Measurements from ENCODE around the gene HCRT.
A peak's percentile ranks its signal among the peaks of the same experiment; 100 is the strongest.
"Not testable (repeated sequence)": the region's sequence is repeated elsewhere in the genome, so short reads cannot be mapped to it uniquely, and the experiment has no call there.

The HCRT gene

GRCh38 chr17:42197564-42198156 is 12.4 kb upstream of the HCRT start:
- DNase-seq: no peak

DNA sequence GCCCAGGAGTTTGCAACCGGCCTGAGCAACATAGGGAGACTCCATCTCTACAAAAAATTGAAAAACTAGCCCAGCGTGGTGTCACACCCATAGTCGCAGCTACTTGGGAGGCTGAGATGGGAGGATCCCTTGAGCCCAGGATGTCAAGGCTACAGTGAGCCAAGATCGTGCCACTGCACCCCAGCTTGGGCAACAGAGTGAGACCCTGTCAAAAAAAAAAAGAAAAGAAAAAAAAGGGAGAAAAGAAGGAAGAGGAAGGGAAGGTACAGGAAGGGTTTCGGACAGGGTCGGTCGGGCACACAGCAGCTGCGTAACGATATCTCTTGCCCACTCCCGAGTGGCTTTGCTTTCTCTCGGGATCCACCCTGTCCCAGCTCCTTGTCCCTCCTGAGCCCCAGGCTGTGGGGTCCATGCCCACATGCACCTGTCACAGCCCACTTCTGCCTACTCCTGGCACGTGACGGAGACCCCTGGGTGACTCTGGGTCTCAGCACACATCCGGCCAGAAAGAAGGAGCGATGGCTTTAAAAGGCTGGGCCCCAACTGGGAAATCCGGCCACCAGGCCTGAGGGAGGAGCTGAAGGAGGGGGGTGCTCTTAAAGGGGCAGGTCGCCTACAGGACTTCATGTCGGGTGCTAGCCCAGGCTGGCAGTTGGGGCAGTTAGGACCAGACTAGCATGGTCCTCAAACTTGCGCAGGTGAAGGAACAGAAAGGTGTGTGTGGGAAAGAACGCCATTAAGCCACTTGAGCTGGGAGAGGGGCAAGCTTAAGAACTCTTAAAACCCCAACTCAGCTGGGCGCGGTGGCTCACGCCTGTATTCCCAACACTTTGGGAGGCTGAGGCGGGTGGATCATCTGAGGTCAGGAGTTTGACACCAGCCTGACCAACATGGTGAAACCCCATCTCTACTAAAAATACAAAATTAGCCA is 9.0 kb upstream of the HCRT start, which contains the start of gene GHDC:
Gene GHDC (minus strand): TSS at position 526 of the 931 bp plus-strand sequence. CDS start 913 bp downstream, outside the sequence.
- peak; percentile 87 for DNase-seq

- no peak for DNase-seq
Observed at GRCh38 chr17:42193216-42193968, 8.1 kb upstream of the HCRT start.

DNA sequence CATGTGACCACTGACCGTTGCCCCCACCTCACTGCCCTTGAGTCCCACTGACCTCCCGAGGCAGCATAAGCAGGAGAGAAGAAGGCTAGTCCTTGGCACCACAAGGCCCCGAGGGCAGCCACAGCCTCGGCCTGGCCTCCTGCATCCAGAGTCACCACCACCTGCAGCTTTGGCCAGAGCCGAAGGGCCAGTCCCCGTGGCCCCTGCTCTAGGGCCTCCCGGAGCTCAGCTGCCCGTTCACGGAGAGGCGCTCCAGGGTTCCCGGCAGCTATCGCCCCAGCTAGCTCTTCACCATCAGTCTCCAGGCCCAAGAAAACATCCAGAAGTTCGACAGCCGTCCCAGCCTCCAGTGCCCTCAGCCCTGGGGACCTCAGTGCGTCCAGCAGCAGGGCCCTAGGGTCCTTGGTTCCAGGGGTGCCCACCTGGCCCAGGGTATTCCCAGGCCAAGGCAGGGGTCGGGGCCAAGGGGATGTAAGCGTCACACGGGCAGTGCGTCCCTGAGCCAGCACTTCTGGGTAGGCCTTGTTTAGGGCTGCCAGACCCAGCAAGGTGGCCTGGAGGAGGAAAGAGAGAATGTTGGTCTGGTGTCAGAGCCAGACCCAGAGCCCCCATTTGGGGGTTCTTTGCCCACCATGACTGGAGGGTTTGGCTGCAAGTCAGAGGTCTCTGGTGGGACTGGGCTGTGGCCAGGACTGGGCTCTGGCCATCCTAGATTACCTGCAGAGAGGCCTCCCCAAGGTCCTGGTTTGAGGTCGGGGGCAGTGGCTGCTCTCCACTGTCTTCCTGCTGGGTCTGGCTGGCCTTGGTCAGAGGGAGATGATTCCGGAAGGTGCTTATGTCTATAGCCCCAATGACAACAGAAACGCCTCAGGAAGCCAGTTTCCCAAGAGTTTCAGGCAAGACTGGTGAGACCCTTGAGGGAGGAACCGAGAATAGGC is 7.2 kb upstream of the HCRT start:
- no peak for DNase-seq

DNA sequence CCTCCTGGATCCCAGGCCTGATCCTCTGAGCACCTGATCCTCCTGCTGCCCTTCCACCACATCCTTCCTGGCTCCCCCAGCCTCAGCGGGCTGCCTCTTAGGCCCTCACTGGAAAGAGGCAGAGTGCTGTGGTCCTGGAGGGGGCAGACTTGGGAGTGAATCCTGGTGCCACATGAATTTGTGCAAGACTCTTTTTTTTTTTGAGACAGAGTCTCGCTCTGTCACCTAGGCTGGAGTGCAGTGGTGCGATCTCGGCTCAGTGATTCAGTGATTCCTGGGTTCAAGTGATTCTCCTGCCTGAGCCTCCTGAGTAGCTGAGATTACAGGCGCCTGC is 6.0 kb upstream of the HCRT start:
- DNase-seq: no peak

DNA sequence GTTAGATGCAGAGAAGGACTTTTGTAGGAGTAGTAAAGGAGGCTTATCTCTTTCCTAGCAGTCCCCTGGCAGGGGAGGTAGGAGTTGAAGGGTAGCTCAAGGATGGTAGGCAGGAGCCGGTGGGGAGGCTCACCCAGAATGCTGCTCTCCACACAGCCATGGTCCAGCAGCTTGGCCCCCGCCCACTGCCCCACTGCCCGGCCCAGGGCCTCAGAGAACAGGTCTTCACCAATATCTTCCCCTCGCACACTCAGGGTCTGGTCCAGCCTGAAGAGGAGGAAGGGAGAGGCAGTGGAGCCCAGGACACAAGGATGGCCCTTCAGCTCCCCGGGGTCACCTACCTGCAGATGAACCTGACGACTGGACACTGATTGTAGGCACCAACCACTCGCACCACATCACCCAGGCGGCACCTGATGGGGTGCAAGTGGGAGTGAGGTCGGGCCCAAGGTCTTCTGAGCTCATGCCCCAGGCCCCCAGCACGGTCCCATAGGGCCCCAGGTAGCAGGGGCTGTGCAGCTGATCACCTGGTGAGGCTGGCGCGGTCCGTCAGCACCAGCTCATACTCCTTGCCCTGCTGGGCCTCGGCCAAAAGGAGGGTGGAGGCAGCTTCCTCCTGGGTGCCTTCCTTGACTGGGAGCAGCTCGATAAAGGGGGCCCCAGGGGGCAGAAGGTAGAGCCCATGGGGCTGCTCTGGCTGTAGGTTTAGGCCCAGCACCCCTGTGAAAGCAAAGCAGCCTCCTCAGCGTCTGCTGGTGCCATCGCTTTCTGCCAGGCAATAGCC is 5.4 kb upstream of the HCRT start:
- no peak for DNase-seq

DNA sequence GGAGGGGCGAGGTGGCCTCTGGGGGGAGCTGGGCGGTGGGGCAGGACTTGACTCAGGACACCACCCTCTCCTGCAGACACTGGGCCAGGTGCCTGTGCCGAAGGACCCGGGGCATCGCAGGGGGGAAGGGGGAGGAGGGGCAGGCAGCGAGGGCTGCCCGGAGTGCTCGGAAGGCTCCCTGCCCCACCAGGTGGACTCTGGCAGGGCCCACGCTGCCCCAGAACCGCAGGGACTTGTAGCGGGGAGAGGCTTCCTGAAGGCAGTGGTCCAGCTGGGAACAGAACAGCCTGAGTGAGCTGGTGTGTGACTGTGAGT is 4.4 kb upstream of the HCRT start:
- DNase-seq: no peak

DNA sequence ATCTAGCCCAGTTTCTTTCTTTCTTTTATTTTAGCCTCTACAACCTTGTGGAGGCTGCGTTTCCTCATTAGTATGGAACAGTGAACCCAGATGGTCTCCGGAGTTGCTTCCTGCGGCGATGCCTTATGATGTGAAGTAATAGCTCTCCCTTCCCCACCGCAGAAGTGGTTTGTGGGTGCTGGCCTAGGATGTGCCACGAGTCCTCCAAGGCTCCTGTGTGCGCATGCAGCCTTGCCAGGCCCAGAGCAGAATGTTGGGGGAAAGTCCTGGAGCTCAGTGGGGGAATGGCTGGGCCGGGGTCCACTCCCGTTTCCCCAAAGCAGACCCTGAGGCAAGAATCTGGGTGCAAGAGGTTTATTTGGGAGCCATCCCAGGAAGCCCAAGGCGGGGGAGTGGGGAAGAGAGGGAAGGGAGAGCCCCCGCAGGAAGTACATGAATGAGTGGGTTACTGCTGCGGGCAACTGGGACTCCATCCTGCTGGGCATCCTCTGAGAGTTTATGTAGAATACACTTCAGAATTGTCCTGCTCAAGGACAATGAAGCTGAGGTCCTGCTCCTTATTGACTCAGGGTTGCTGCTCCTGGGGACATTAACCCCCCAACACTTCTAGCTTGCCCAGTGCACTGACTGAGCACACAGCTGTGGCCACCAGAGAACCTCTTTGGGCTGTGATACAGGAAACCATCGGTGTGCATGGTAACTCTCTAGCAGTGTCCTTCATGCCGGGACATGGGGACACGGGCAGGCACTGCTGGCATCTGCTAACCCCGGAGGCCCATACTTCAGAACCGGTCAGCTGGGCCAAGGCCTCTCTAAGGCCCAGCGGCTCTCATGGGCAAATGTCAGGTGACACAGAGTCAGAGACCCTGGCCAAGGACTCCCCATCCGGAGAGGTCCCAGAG is 3.7 kb upstream of the HCRT start:
- DNase-seq: no peak

GRCh38 chr17:42187833-42188232 is 2.6 kb upstream of the HCRT start:
- DNase-seq: no peak

GRCh38 chr17:42186191-42186590 is 939 bp upstream of the HCRT start:
- not testable (repeated sequence) for DNase-seq

- no peak for DNase-seq
Observed at GRCh38 chr17:42185621-42185930, 324 bp upstream of the HCRT start.

DNA sequence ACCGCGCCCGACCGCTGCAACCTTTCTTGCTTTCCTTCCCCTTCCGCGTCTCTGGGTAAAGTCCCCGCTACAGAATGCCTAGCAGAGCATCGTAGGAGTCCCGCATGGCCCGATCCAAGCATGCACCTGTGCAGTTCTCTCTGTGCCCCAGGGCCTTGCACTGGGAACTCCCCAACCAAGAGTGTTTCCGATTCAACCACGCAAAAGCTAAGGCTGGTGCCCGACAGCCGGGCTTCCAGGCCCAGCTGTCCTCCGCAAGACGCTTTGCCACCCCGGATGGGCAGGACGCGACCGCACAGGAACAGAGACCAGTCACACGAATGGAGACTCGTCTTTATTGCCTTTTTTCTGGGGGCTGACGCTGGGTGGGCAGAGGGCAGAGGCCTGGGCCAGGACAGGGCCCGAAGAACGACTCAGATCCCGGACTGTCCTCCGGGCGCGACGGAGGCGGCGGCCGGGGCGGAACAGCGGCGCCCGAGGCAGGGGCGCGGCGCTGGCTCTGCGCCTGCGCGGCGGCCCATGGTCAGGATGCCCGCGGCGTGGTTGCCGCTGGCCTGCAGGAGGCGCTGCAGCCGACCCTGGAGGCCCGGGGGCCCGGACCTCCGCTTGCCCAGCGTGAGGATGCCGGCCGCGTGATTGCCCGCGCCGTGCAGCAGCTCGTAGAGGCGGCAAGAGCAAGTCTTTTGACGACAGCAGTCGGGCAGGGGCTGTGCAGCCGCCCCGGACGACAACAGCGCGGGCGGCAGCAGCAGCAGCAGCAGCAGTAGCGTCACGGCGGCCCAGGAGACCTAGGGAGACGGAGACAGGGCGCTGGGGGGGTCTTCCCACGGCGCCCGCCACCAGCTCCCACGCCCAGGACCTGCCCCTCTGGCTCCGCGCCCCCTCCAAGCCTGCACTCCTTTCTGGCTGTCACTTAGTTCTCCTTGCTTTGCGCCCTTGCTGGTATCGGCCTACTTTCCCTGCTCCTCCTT is 1.2 kb downstream of the HCRT start:
- DNase-seq: peak; percentile 87

DNA sequence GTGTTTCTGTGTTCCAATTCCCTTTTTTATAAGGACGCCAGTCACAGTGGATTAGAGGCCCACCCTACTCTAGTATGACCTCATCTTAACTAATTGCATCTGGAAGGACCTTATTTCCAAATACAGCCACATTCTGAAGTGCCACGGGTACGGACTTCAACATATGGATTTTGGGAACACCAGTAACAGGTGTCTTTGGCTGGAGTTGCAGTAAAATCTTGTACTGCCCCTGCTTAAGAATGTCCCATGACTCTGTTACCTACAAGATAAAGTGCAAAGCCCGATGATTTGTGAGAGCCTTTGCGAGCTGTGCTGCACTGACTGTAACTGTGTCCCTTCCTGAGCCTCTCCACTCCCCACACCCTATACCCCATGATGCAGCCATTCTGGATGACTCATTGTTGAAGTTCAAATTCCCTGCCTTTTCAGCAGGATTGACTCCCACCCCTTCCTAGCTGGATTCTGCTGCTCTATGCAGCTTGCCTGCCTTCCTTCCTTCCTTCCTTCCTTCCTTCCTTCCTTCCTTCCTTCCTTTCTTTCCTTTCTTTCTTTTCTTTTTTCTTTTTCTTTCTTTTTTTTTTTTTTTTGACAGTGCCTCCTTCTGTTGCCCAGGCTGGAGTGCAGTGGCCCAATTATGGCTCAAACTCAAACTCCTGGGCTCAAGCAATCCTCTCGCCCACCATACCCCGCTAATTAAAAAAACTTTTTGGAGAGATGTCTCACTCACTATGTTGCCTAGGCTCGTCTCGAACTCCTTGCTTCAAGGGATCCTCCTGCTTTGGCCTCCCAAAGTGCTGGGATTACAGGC is 2.1 kb downstream of the HCRT start:
- no peak for DNase-seq

- DNase-seq: no peak
Observed at GRCh38 chr17:42181851-42182207, 3.4 kb downstream of the HCRT start.

DNA sequence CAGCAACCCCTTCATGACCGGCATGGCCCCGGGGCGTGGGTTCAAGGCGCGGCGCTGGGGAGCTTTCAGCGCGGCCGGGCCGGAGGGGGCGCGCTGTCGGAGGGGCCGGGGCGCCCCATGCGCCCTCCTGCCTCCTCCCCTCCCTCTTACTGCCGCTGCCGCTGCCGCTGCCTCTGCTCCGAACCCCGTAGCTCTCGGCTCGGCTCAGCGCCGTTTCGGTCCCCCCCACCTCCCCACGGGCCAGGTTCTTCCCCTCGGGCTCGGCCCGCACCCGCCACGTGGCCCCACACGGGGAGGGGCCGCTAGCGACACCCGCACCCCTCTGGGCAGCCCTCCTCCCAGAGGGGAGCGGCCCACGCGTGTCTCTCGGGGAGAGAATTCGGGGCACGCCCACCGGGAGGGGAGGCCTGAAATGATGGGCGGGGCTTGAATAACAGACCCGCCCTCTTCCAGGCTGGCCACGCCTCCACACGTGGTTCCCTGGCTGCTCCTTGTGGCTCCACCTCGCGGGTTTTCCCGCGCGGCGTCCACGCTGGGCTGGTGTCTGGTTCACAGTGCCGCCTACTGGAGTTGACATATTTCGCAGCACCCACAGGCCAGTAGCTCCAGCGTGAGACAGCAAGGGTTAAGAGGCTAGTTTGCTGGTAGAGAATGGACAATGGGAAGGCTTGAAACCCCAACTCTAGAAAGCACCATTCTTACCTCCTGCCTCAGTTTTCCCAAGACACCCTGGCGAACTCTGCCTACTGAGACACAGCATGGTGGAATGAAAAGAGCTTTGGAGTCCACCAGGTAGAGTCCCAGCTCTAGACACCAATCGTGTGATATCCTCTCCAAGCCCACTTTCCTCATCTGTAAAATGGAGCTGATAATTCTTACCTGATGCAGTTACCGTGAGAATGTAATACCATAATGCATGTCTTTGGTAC is 4.1 kb downstream of the HCRT start, which contains the start of gene KCNH4:
Gene KCNH4 (minus strand): TSS at position 221 of the 929 bp plus-strand sequence. CDS start 197 bp downstream, at position 24.
- peak; percentile 93 for DNase-seq

DNA sequence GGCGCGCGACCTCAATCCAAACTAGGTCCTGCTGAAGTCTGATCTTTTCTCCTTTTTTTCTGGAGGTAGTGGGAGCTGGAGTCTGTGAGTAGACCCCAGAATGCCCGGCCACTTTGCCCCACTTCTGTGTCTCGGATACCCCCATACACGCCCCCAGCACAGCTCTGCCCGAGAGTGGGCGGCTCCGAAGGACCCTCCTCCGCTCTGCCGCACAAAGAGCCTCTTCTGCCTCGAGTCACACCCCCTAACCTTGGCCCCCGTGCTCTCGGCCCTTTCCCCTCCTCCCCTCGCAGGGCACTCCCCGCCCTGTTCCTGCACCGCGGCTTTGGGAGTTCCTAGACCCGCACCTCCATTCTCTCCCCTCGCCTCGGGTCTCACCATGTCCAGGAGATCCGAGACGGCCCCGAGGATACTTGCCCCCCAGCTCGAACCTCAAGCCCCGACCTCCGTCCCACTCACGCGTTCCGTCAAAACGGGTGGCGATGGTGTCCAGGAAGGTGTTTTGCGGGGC is 4.8 kb downstream of the HCRT start:
- no peak for DNase-seq

DNA sequence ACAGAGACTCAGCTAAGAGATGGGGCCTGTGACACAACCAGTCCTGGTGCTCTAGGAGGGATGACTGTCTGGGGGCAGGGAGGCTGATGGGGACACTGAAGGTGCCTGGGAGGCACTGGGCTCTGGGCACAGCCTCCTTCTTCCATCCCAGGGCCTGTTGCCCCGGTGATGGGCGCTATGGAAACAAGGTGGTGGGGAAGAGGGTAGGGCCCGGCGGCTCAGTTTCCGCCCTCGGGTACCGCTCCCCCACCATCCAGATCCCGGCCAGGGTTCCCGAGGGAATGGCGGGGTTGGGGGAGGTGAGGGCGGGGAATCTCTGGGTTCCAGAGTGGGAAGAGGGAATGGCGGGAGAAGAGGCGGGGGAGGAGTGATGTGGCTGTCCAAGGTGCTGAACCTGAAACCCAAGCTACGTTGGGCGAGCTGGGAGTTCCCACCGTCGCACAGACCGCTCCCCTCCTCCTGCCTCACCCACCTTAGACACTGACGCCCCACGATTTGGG is 5.3 kb downstream of the HCRT start:
- peak; percentile 43 for DNase-seq

Data from stimulated activated CD4-positive, alpha-beta T cell treated with anti-CD3 and anti-CD28 coated beads, Interleukin-15, amount 100 ng/mL, for 24 hours (primary cell).